ENCODE data around the gene ARNT2.
A peak's percentile ranks its signal among the peaks of the same experiment; 100 is the strongest.

The ARNT2 gene

GRCh38 chr15:80576519-80577090 is 172.4 kb downstream of the ARNT2 start:
- no peak overlapping the region for H3K4me3 ChIP-seq (ENCODE audit: control insufficient read depth, low read depth, low read length)
- no peak for DNase-seq (ENCODE audit: low read depth)
- no peak for TF ChIP-seq CTCF (conservative IDR thresholded peaks at IDR 0.05; ENCODE audit: control insufficient read depth, insufficient read depth, low read depth, low read length)

GRCh38 chr15:80577552-80578205 is 173.5 kb downstream of the ARNT2 start:
- TF ChIP-seq CTCF (conservative IDR thresholded peaks at IDR 0.05; ENCODE audit: control insufficient read depth, insufficient read depth, low read depth, low read length), result no peak
- no peak for DNase-seq (ENCODE audit: low read depth)
- H3K4me3 ChIP-seq (ENCODE audit: control insufficient read depth, low read depth, low read length), result no peak overlapping the region

- no peak for TF ChIP-seq CTCF (conservative IDR thresholded peaks at IDR 0.05; ENCODE audit: control insufficient read depth, insufficient read depth, low read depth, low read length)
- no peak overlapping the region for H3K4me3 ChIP-seq (ENCODE audit: control insufficient read depth, low read depth, low read length)
- DNase-seq (ENCODE audit: low read depth), result no peak
Observed at GRCh38 chr15:80578206-80578595, 174.0 kb downstream of the ARNT2 start.

DNA sequence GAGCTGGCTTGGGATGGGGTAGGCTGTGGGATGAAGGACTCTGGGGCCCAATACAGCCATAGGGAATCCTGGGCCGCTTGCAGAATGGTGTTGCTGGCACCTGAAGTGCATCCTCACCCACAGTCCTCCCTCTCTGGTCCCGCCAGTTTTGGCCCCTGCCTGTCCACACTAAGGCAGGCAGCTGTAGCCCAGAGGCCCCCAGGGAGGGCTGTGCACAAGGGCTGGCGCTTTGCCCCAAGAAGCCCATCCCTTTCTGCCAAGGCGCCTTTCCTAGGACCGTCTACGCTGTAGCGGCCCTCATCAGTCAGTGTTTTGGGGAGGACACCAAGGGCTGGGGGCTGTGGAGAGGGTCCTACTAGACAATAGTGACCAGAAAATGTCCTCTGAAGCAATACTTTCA is 174.7 kb downstream of the ARNT2 start:
- H3K4me3 ChIP-seq (ENCODE audit: control insufficient read depth, low read depth, low read length), result no peak overlapping the region
- no peak for DNase-seq (ENCODE audit: low read depth)
- TF ChIP-seq CTCF (conservative IDR thresholded peaks at IDR 0.05; ENCODE audit: control insufficient read depth, insufficient read depth, low read depth, low read length), result no peak

DNA sequence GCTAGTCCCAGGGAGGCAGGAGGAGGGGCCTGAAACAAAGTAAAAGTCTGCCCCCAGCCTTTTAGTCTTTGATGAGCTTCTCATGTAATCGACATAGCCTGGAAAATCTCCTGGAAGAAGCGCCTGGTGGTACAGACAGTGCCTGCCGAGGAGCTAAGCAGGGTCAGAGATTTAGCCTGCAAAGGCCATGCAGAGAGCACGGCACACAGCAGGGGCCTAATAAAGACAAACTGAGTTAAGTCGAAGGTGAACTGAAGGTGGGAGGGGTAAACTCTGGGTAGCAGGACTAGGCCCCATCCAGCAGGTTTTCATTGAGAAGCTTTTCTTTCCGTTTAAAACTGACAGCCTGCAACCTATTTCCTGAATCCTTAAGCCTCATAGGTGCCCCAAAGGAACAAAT is 175.4 kb downstream of the ARNT2 start:
- TF ChIP-seq CTCF (conservative IDR thresholded peaks at IDR 0.05; ENCODE audit: control insufficient read depth, insufficient read depth, low read depth, low read length), result no peak
- H3K4me3 ChIP-seq (ENCODE audit: control insufficient read depth, low read depth, low read length), result no peak overlapping the region
- no peak for DNase-seq (ENCODE audit: low read depth)

- DNase-seq (ENCODE audit: low read depth), result peak; percentile 53
- no peak overlapping the region for H3K4me3 ChIP-seq (ENCODE audit: control insufficient read depth, low read depth, low read length)
- no peak for TF ChIP-seq CTCF (conservative IDR thresholded peaks at IDR 0.05; ENCODE audit: control insufficient read depth, insufficient read depth, low read depth, low read length)
Observed at GRCh38 chr15:80580106-80580505, 175.9 kb downstream of the ARNT2 start.

Measured in fibroblast of mammary gland (primary cell).